Measurements from ENCODE around the gene PTCD2. TPM values are rescaled to one million over a fixed set of nuclear protein-coding genes. Genes with fewer than 3 reads are reported as not detected.
A peak's percentile ranks its signal among the peaks of the same experiment; 100 is the strongest.

The PTCD2 gene
- total RNA-seq, 2 donors from 2014 or later = 2.6 to 3.9 TPM

- H3K36me3 ChIP-seq (replicated peaks in 1 of 2; ENCODE audit: insufficient read depth in 1 of 2, low read depth in 2 of 2) = no peaks in the 10 kb centered on the region
- ATAC-seq = no peak
- DNase-seq = no peak
- H3K27ac ChIP-seq = no peak overlapping the region
- intact Hi-C loops (cut with DNase I) = no loop called here
- no peaks in the 10 kb centered on the region for H3K4me1 ChIP-seq
- no peak overlapping the region for H3K4me3 ChIP-seq
- 89 to 90% methylated on average over 1 of the region's 1 CpG for WGBS, 2 donors
- H3K27me3 ChIP-seq = no peaks in the 10 kb centered on the region
- no peak for TF ChIP-seq POLR2A (IDR thresholded peaks at IDR 0.05)
- TF ChIP-seq CTCF (IDR thresholded peaks at IDR 0.05) = no peak
- no peaks in the 10 kb centered on the region for H3K9me3 ChIP-seq
Observed at GRCh38 chr5:72364171-72364570, 44.0 kb downstream of the PTCD2 start.

DNA sequence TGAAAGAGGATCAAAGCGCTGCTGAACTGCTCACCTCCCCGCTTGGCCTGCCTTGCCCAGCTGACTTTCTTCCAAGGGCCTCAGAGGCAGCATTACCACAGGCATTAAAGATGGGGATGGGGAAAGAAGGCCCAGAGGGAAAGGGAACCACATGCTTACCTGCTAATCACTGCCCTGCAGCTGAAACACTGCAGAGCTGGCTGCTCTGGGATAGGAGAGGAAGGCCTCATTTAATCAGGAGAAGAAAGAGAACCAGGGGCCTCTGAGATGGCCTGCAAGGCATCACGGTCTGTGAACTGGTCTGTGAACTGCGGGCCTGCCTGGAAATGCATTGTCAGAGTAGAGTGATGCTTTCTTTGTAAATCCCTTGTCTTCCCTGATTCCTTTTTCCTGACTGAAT, 44.8 kb downstream of the PTCD2 start:
- Histone ChIP-seq H3K9me3 (no peaks in the 10 kb centered on the region), H3K4me3 (no peak overlapping the region), H3K27me3 (no peaks in the 10 kb centered on the region), H3K27ac (no peak overlapping the region), H3K4me1 (no peaks in the 10 kb centered on the region), H3K36me3 (replicated peaks in 1 of 2; ENCODE audit: insufficient read depth in 1 of 2, low read depth in 2 of 2) (no peaks in the 10 kb centered on the region)
- 91 to 94% methylated on average over 4 of the region's 4 CpGs for WGBS, 2 donors
- TF ChIP-seq CTCF (IDR thresholded peaks at IDR 0.05) = no peak
- no peak for TF ChIP-seq POLR2A (IDR thresholded peaks at IDR 0.05)
- intact Hi-C loops (cut with DNase I) = no loop called here
- DNase-seq (no peak), ATAC-seq (no peak)

GRCh38 chr5:72366324-72366976, 46.3 kb downstream of the PTCD2 start:
- intact Hi-C loops (cut with DNase I) = no loop called here
- ATAC-seq (peak; percentile 98), DNase-seq (peak; percentile 76 to 89 (median 80))
- 24 to 25% methylated on average over 7 of the region's 7 CpGs for WGBS, 2 donors
- no peaks in the 10 kb centered on the region for H3K9me3 ChIP-seq
- TF ChIP-seq CTCF (IDR thresholded peaks at IDR 0.05) (peak; percentile 45 to 89 (median 83)), POLR2A (IDR thresholded peaks at IDR 0.05) (no peak)
- no peak overlapping the region for H3K4me3 ChIP-seq
- H3K27me3 ChIP-seq = no peaks in the 10 kb centered on the region
- H3K36me3 ChIP-seq (replicated peaks in 1 of 2; ENCODE audit: insufficient read depth in 1 of 2, low read depth in 2 of 2) = no peaks in the 10 kb centered on the region
- peak overlapping the region in 1 of 4 donors; percentile 15 for H3K27ac ChIP-seq
- H3K4me1 ChIP-seq = no peaks in the 10 kb centered on the region

- DNase-seq (no peak), ATAC-seq (no peak)
- WGBS, 2 donors = 81 to 100% methylated on average over 1 of the region's 1 CpG
- intact Hi-C loops (cut with DNase I) = no loop called here
- H3K4me1 ChIP-seq = no peaks in the 10 kb centered on the region
- no peaks in the 10 kb centered on the region for H3K36me3 ChIP-seq (replicated peaks in 1 of 2; ENCODE audit: insufficient read depth in 1 of 2, low read depth in 2 of 2)
- H3K27me3 ChIP-seq = no peaks in the 10 kb centered on the region
- no peak overlapping the region for H3K4me3 ChIP-seq
- TF ChIP-seq POLR2A (IDR thresholded peaks at IDR 0.05) (no peak), CTCF (IDR thresholded peaks at IDR 0.05) (no peak)
- H3K9me3 ChIP-seq = no peaks in the 10 kb centered on the region
- H3K27ac ChIP-seq = no peak overlapping the region
Observed at GRCh38 chr5:72368271-72368670, 48.1 kb downstream of the PTCD2 start.

- no peak overlapping the region for H3K27ac ChIP-seq
- H3K4me1 ChIP-seq = no peaks in the 10 kb centered on the region
- TF ChIP-seq POLR2A (IDR thresholded peaks at IDR 0.05) (no peak), CTCF (IDR thresholded peaks at IDR 0.05) (no peak)
- H3K9me3 ChIP-seq = no peaks in the 10 kb centered on the region
- no peaks in the 10 kb centered on the region for H3K36me3 ChIP-seq (replicated peaks in 1 of 2; ENCODE audit: insufficient read depth in 1 of 2, low read depth in 2 of 2)
- ATAC-seq = no peak
- DNase-seq = no peak
- no peak overlapping the region for H3K4me3 ChIP-seq
- intact Hi-C loops (cut with DNase I) = no loop called here
- WGBS, 2 donors = 67 to 92% methylated on average over 1 of the region's 1 CpG
- no peaks in the 10 kb centered on the region for H3K27me3 ChIP-seq
Observed at GRCh38 chr5:72369301-72369700, 49.1 kb downstream of the PTCD2 start.

All from body of pancreas (tissue), 4 donors.